Stomach smooth muscle (tissue), 2 donors: ENCODE results near the gene COX19.

Experiments
- H3K27ac ChIP-seq: one replicate; pipeline ENCODE4 v1.7.0; 2013; ENCODE audit warnings: mild to moderate bottlenecking, low read length, inconsistent platforms
- H3K27me3 ChIP-seq, 2 donors: one replicate each; pipeline ENCODE4 v1.7.0; 2013; ENCODE audit warnings: low read length in 2 of 2; ENCODE audit not compliant: insufficient read depth in 2 of 2, control insufficient read depth in 1 of 2
- H3K36me3 ChIP-seq, 2 donors: one replicate each; pipeline ENCODE4 v1.7.0; 2013; ENCODE audit warnings: low read length in 2 of 2; ENCODE audit not compliant: control insufficient read depth in 2 of 2, insufficient read depth in 2 of 2
- H3K4me1 ChIP-seq: one replicate; pipeline ENCODE4 v1.7.0; 2013; ENCODE audit warnings: low read length; ENCODE audit not compliant: control insufficient read depth, insufficient read depth
- H3K4me3 ChIP-seq, 2 donors: one replicate each; pipeline ENCODE4 v1.7.0; 2013; ENCODE audit warnings: low read length in 2 of 2
- H3K9ac ChIP-seq, 2 donors: one replicate each; pipeline ENCODE4 v1.7.0; 2013; ENCODE audit warnings: low read length in 2 of 2, mild to moderate bottlenecking in 1 of 2
- H3K9me3 ChIP-seq, 2 donors: one replicate each; pipeline ENCODE4 v1.7.0; 2013; ENCODE audit warnings: low read length in 2 of 2; ENCODE audit not compliant: control insufficient read depth in 2 of 2
- donor health status: healthy.
- donor health status: Pancreatic carcinoma.

Gene COX19

GRCh38 chr7:937856-938484 is 37.4 kb downstream of the COX19 start:
- Histone ChIP-seq H3K4me3 (no peak overlapping the region), H3K4me1 (no peaks in the 10 kb centered on the region), H3K27ac (no peak overlapping the region), H3K27me3 (no peaks in the 10 kb centered on the region), H3K9me3 (peaks cover 0 to 6% of the 10 kb centered on the region in 2 donors), H3K9ac (no peak overlapping the region), H3K36me3 (no peaks in the 10 kb centered on the region)

GRCh38 chr7:936386-937054 is 38.8 kb downstream of the COX19 start:
- Histone ChIP-seq H3K27ac (no peak overlapping the region), H3K4me1 (no peaks in the 10 kb centered on the region), H3K36me3 (no peaks in the 10 kb centered on the region), H3K4me3 (no peak overlapping the region), H3K9ac (no peak overlapping the region), H3K27me3 (no peaks in the 10 kb centered on the region), H3K9me3 (peaks cover 0 to 3% of the 10 kb centered on the region in 2 donors)

- Histone ChIP-seq H3K9me3 (peaks cover 0 to 3% of the 10 kb centered on the region in 2 donors), H3K27ac (no peak overlapping the region), H3K36me3 (no peaks in the 10 kb centered on the region), H3K9ac (no peak overlapping the region), H3K4me1 (no peaks in the 10 kb centered on the region), H3K27me3 (no peaks in the 10 kb centered on the region), H3K4me3 (no peak overlapping the region)
Observed at GRCh38 chr7:935874-936385, 39.4 kb downstream of the COX19 start.

- H3K9me3 ChIP-seq: peaks cover 0 to 3% of the 10 kb centered on the region in 2 donors
- H3K27me3 ChIP-seq: no peaks in the 10 kb centered on the region
- H3K4me1 ChIP-seq: no peaks in the 10 kb centered on the region
- H3K36me3 ChIP-seq: no peaks in the 10 kb centered on the region
- H3K9ac ChIP-seq: no peak overlapping the region
- no peak overlapping the region for H3K27ac ChIP-seq
- H3K4me3 ChIP-seq: no peak overlapping the region
Observed at GRCh38 chr7:935164-935873, 40.0 kb downstream of the COX19 start.

GRCh38 chr7:934469-935163 is 40.7 kb downstream of the COX19 start:
- Histone ChIP-seq H3K4me3 (no peak overlapping the region), H3K27me3 (no peaks in the 10 kb centered on the region), H3K4me1 (peaks cover under 1% of the 10 kb centered on the region), H3K9ac (no peak overlapping the region), H3K36me3 (no peaks in the 10 kb centered on the region), H3K9me3 (no peaks in the 10 kb centered on the region), H3K27ac (no peak overlapping the region)

GRCh38 chr7:932651-932975 is 42.7 kb downstream of the COX19 start:
- Histone ChIP-seq H3K9ac (no peak overlapping the region), H3K27me3 (no peaks in the 10 kb centered on the region), H3K9me3 (no peaks in the 10 kb centered on the region), H3K4me1 (peaks cover 11% of the 10 kb centered on the region), H3K36me3 (no peaks in the 10 kb centered on the region), H3K4me3 (no peak overlapping the region), H3K27ac (no peak overlapping the region)

GRCh38 chr7:931871-932650 is 43.3 kb downstream of the COX19 start:
- no peaks in the 10 kb centered on the region for H3K27me3 ChIP-seq
- no peak overlapping the region for H3K27ac ChIP-seq
- H3K36me3 ChIP-seq: no peaks in the 10 kb centered on the region
- H3K4me1 ChIP-seq: peaks cover 11% of the 10 kb centered on the region
- no peak overlapping the region for H3K9ac ChIP-seq
- no peak overlapping the region for H3K4me3 ChIP-seq
- no peaks in the 10 kb centered on the region for H3K9me3 ChIP-seq

- no peaks in the 10 kb centered on the region for H3K9me3 ChIP-seq
- H3K36me3 ChIP-seq: no peaks in the 10 kb centered on the region
- H3K27ac ChIP-seq: no peak overlapping the region
- H3K27me3 ChIP-seq: no peaks in the 10 kb centered on the region
- H3K4me1 ChIP-seq: peaks cover 11% of the 10 kb centered on the region
- H3K9ac ChIP-seq: no peak overlapping the region
- no peak overlapping the region for H3K4me3 ChIP-seq
Observed at GRCh38 chr7:930975-931758, 44.2 kb downstream of the COX19 start.

GRCh38 chr7:929311-929711 is 46.0 kb downstream of the COX19 start:
- H3K4me3 ChIP-seq: no peak overlapping the region
- peaks cover 26% of the 10 kb centered on the region for H3K4me1 ChIP-seq
- peak overlapping the region; percentile 69 for H3K27ac ChIP-seq
- H3K9ac ChIP-seq: peak overlapping the region in 1 of 2 donors; percentile 22
- no peaks in the 10 kb centered on the region for H3K27me3 ChIP-seq
- no peaks in the 10 kb centered on the region for H3K9me3 ChIP-seq
- no peaks in the 10 kb centered on the region for H3K36me3 ChIP-seq
